Left ventricle myocardium inferior (tissue), 1 donor: ENCODE data around the gene USP27X. TPM values are rescaled to one million over a fixed set of nuclear protein-coding genes. Genes with fewer than 3 reads are reported as not detected.

Source experiments
- DNase-seq: peaks from one replicate; pipeline ENCODE4 v3.0.0-alpha.2; 2020
- H3K27ac ChIP-seq: fragments of 200-600 bp; replicated peaks from 2 replicates; pipeline ENCODE4 v1.8.0; 2021
- H3K27me3 ChIP-seq: fragments of 200-600 bp; 2 replicates; pipeline ENCODE4 v1.8.0; 2021; ENCODE audit warnings: low read depth
- H3K36me3 ChIP-seq: fragments of 200-600 bp; 2 replicates; pipeline ENCODE4 v1.8.0; 2021
- H3K4me1 ChIP-seq: fragments of 200-600 bp; 2 replicates; pipeline ENCODE4 v1.8.0; 2021
- H3K4me3 ChIP-seq: fragments of 200-600 bp; 2 replicates; pipeline ENCODE4 v1.8.0; 2021; ENCODE audit warnings: mild to moderate bottlenecking, moderate library complexity
- H3K9me3 ChIP-seq: fragments of 200-600 bp; replicated peaks from 2 replicates; pipeline ENCODE4 v1.8.0; 2021
- intact Hi-C: fragments of 100-400 bp; cut with micrococcal nuclease; formaldehyde crosslinking; loops from one replicate; pipeline ENCODE4 v1.11.0; 2022
- total RNA-seq: library from RNA; stranded (reverse); fragmentation: NEBNext Ultra II Directional; extraction: Animal tissue kit (Norgen Biotek cat#: 25700); gene quantifications from one replicate; pipeline ENCODE4 v1.2.1, GENCODE V29; 2021
- TF ChIP-seq, protein P1 (sequence below): fragments of 200-600 bp; IDR thresholded peaks from 2 replicates; pipeline ENCODE4 v1.8.0; 2021; ENCODE audit warnings: antibody characterized with exemption, mild to moderate bottlenecking, borderline replicate concordance
- donor health status: DM: no; HTN: yes; CAD: no; lungs with severe emphysema.

Gene USP27X
- total RNA-seq, 1 donor from 2014 or later, result 1.8 TPM

DNA sequence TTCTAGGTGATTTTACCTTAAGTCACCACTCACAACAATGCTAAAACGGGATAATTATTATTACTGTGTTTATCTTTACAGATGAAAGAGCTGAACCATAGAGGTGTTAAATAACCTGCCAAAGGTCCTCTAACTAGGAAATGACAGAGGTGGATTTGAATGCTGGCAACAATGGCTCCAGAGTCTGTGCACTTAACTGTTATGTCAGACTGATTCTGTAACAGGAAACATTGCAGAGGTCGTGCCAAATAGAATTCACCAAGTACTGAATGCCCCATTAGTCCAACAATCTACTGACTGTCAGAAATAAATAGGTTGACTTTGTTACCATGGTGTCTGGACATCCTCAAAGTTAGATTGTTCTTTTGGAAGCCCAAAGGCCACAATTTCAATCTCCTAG lies 20.9 kb upstream of the USP27X start:
- Histone ChIP-seq H3K36me3 (no peaks in the 10 kb centered on the region), H3K4me1 (no peaks in the 10 kb centered on the region), H3K4me3 (no peak overlapping the region), H3K9me3 (no peaks in the 10 kb centered on the region), H3K27me3 (no peaks in the 10 kb centered on the region), H3K27ac (no peak overlapping the region)
- DNase-seq, result no peak
- TF ChIP-seq, protein P1, sequence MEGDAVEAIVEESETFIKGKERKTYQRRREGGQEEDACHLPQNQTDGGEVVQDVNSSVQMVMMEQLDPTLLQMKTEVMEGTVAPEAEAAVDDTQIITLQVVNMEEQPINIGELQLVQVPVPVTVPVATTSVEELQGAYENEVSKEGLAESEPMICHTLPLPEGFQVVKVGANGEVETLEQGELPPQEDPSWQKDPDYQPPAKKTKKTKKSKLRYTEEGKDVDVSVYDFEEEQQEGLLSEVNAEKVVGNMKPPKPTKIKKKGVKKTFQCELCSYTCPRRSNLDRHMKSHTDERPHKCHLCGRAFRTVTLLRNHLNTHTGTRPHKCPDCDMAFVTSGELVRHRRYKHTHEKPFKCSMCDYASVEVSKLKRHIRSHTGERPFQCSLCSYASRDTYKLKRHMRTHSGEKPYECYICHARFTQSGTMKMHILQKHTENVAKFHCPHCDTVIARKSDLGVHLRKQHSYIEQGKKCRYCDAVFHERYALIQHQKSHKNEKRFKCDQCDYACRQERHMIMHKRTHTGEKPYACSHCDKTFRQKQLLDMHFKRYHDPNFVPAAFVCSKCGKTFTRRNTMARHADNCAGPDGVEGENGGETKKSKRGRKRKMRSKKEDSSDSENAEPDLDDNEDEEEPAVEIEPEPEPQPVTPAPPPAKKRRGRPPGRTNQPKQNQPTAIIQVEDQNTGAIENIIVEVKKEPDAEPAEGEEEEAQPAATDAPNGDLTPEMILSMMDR, result no peak
- intact Hi-C loops, result no loop called here

DNA sequence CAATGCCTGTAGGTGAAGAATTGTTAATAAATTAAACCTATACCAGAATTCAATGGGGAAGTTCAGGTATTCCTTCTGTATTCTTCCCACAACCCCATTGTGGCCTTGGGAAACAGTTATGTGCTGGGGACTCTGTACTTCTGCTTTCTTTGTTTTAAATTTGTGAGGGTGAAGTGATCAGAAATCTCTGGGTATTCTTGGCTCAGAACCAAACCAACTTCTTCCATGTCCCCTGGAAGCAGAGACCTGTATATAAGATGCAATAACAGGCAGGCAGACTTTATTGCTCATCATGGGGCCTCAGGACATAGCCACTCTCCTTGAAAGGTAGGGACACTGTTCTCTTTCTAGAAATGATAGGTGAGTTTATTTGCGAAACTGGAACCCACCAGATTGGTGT lies 19.8 kb upstream of the USP27X start:
- Histone ChIP-seq H3K27me3 (no peaks in the 10 kb centered on the region), H3K27ac (no peak overlapping the region), H3K36me3 (no peaks in the 10 kb centered on the region), H3K9me3 (no peaks in the 10 kb centered on the region), H3K4me3 (no peak overlapping the region), H3K4me1 (no peaks in the 10 kb centered on the region)
- intact Hi-C loops, result no loop called here
- no peak for DNase-seq
- TF ChIP-seq, protein P1, result no peak

DNA sequence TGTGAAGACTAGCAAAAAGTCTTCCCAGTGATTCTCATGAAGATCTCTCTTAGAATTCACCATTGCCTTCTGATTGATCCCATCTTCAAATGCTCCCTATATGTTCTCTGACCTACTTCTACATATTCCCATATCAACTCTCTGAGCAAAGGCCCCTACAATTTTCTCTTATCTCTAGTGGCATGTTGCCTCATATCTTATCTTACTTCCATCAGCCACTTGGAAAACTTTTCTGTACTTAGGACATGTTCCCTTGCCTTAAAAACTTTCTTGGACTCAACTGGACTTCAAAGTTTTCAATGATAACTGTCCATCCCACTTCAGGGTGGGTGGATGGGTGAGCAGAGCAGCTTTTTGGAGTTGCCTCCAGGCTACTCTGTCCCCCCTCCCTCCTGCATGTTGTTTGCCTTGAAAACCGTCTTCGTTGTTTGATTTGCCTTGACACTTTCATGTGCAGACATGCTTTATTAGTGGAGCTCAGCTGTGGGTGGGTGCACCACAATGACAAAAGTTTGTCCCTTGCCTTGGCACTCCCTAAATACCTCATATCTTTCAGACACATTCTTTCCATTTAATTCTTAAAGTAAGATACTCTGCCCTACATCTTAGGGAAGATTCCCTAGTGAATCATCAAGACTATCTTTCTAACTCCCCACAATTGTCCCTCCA lies 18.3 kb upstream of the USP27X start:
- intact Hi-C loops, result no loop called here
- H3K4me1 ChIP-seq, result no peaks in the 10 kb centered on the region
- no peaks in the 10 kb centered on the region for H3K9me3 ChIP-seq
- TF ChIP-seq, protein P1, result no peak
- H3K36me3 ChIP-seq, result no peaks in the 10 kb centered on the region
- no peaks in the 10 kb centered on the region for H3K27me3 ChIP-seq
- DNase-seq, result no peak
- no peak overlapping the region for H3K4me3 ChIP-seq
- no peak overlapping the region for H3K27ac ChIP-seq

DNA sequence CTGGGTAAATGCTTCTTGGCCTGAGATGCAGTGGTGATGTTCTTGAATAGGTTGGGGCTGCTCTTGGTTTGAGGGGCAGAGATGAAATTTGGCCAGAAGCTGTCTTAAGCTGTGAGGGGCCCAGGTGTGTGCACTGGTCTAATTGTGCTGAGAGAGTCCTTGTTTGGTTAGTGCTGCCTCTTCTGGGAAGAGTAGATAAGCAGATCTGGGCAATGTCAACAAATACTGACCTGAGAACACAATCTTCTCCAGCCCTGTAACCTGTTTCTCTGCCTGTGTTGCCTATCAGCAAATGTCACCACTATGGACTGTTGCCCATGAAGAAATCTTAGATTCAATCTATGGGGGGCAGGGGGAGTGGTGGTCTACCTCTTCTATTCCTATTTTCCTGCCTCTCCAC lies 17.2 kb upstream of the USP27X start:
- H3K4me3 ChIP-seq, result no peak overlapping the region
- TF ChIP-seq, protein P1, result no peak
- H3K36me3 ChIP-seq, result no peaks in the 10 kb centered on the region
- DNase-seq, result no peak
- no peaks in the 10 kb centered on the region for H3K27me3 ChIP-seq
- no peaks in the 10 kb centered on the region for H3K4me1 ChIP-seq
- intact Hi-C loops, result no loop called here
- H3K9me3 ChIP-seq, result no peaks in the 10 kb centered on the region
- no peak overlapping the region for H3K27ac ChIP-seq

DNA sequence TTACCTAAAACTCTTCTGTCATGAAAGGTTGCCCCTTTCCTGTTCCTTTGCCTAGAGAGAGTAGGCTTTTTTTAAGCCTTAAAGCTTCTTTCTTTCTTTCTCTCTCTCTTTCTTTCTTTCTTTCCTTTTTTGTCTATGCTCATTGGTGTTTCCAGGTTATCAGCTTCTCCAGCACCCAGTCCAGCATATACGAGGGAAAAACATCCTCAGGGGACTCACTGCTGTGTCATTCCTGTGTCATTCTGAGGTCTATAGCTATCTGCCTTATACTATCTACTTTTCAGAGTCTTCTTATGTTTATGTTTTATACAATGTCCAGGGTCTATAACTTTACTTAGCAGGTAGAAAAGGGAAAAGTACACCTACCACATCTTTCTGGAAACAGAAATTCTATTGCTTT lies 10.5 kb upstream of the USP27X start:
- TF ChIP-seq, protein P1, result no peak
- H3K4me3 ChIP-seq, result no peak overlapping the region
- intact Hi-C loops, result no loop called here
- DNase-seq, result no peak
- H3K36me3 ChIP-seq, result no peaks in the 10 kb centered on the region
- H3K9me3 ChIP-seq, result no peaks in the 10 kb centered on the region
- H3K4me1 ChIP-seq, result no peaks in the 10 kb centered on the region
- no peak overlapping the region for H3K27ac ChIP-seq
- H3K27me3 ChIP-seq, result peaks cover 11% of the 10 kb centered on the region
